Neural cell (in vitro differentiated cells): ENCODE data around the gene PROK1. TPM values are rescaled to one million over a fixed set of nuclear protein-coding genes. Genes with fewer than 3 reads are reported as not detected.
"Not testable (repeated sequence)": the region's sequence is repeated elsewhere in the genome, so short reads cannot be mapped to it uniquely, and the experiment has no call there.

Experiments
- H2AFZ ChIP-seq: fragments of 200-600, 300-800 bp; sonication (generic), shearing (Covaris generic); 2 replicates; pipeline ENCODE4 v1.6.0; 2014; ENCODE audit warnings: low read depth, mild to moderate bottlenecking, antibody characterized with exemption, low read length, moderate library complexity
- H3F3A ChIP-seq: fragments of 200-600 bp; shearing (Covaris generic); 2 replicates; pipeline ENCODE4 v1.6.1; 2016; ENCODE audit warnings: mild to moderate bottlenecking, moderate library complexity, mixed read lengths, antibody characterized with exemption, low read length; ENCODE audit not compliant: insufficient read depth, poor library complexity, severe bottlenecking
- H3K27ac ChIP-seq: fragments of 200-600, 300-800 bp; sonication (generic), shearing (Covaris generic); 2 replicates; pipeline ENCODE4 v1.5.1; 2014; ENCODE audit warnings: mild to moderate bottlenecking, low read length, moderate library complexity
- H3K27me3 ChIP-seq: fragments of 300-800, 200-600 bp; sonication (generic), shearing (Covaris generic); 2 replicates; pipeline ENCODE4 v1.6.0; 2014; ENCODE audit warnings: mild to moderate bottlenecking, low read depth, low read length, moderate library complexity; ENCODE audit not compliant: insufficient read depth
- H3K36me3 ChIP-seq: fragments of 300-800, 200-600 bp; sonication (generic), shearing (Covaris generic); 2 replicates; pipeline ENCODE4 v1.5.1; 2014; ENCODE audit warnings: mild to moderate bottlenecking, antibody characterized with exemption, low read length, moderate library complexity; ENCODE audit not compliant: insufficient read depth
- H3K4me2 ChIP-seq: fragments of 300-800, 200-600 bp; sonication (generic), shearing (Covaris generic); 2 replicates; pipeline ENCODE4 v1.6.0; 2014; ENCODE audit warnings: mild to moderate bottlenecking, low read length
- H3K4me3 ChIP-seq: fragments of 300-800, 200-600 bp; sonication (generic), shearing (Covaris generic); 2 replicates; pipeline ENCODE4 v1.5.1; 2014; ENCODE audit warnings: mild to moderate bottlenecking, low read length, moderate library complexity
- H3K79me2 ChIP-seq: fragments of 200-600 bp; shearing (Covaris generic); replicated peaks from 2 replicates; pipeline ENCODE4 v1.6.0; 2014; ENCODE audit warnings: mild to moderate bottlenecking, low read length, moderate library complexity; ENCODE audit not compliant: insufficient read depth
- H3K9ac ChIP-seq: fragments of 300-800, 200-600 bp; sonication (generic), shearing (Covaris generic); 2 replicates; pipeline ENCODE4 v1.6.1; 2016; ENCODE audit warnings: mild to moderate bottlenecking, low read length, mixed read lengths
- H3K9me2 ChIP-seq: fragments of 200-600 bp; shearing (Covaris generic); 2 replicates; pipeline ENCODE4 v1.6.1; 2016; ENCODE audit warnings: mild to moderate bottlenecking, low read length, mixed read lengths; ENCODE audit not compliant: insufficient read depth
- H3K9me3 ChIP-seq: fragments of 200-600, 300-800 bp; sonication (generic), shearing (Covaris generic); 2 replicates; pipeline ENCODE4 v1.6.1; 2016; ENCODE audit warnings: mild to moderate bottlenecking, mixed run types, low read length, moderate library complexity, mixed read lengths
- H4K20me1 ChIP-seq: fragments of 200-600 bp; shearing (Covaris generic); 2 replicates; pipeline ENCODE4 v1.6.1; 2016; ENCODE audit warnings: mild to moderate bottlenecking, mixed run types; ENCODE audit not compliant: insufficient read depth
- CTCF ChIP-seq: fragments of 450-650 bp; IDR thresholded peaks from 2 replicates; pipeline ENCODE4 v1.5.1; 2014; ENCODE audit warnings: antibody characterized with exemption, mild to moderate bottlenecking, moderate library complexity; ENCODE audit not compliant: poor library complexity, severe bottlenecking
- EP300 ChIP-seq: fragments of 450-650 bp; conservative IDR thresholded peaks from 2 replicates; pipeline ENCODE4 v1.6.1; 2014; ENCODE audit warnings: antibody characterized with exemption, mild to moderate bottlenecking, moderate library complexity; ENCODE audit not compliant: poor library complexity, severe bottlenecking
- EZH2 ChIP-seq: fragments of 200-600, 300-800 bp; shearing (Covaris generic), sonication (generic); IDR thresholded peaks from 2 replicates; pipeline ENCODE4 v1.6.1; 2014; ENCODE audit warnings: antibody characterized with exemption, low read length, borderline replicate concordance, mild to moderate bottlenecking; ENCODE audit not compliant: insufficient read depth, poor library complexity, severe bottlenecking
- MXI1 ChIP-seq: fragments of 450-650 bp; conservative IDR thresholded peaks from 2 replicates; pipeline ENCODE4 v1.6.1; 2014; ENCODE audit warnings: antibody characterized with exemption, mild to moderate bottlenecking; ENCODE audit not compliant: poor library complexity, severe bottlenecking
- POLR2AphosphoS5 ChIP-seq: IDR thresholded peaks from 2 replicates; pipeline ENCODE4 v1.6.1; 2012
- RAD21 ChIP-seq: fragments of 450-650 bp; conservative IDR thresholded peaks from 2 replicates; pipeline ENCODE4 v1.6.1; 2014; ENCODE audit warnings: antibody characterized with exemption, mild to moderate bottlenecking, moderate library complexity
- REST ChIP-seq: IDR thresholded peaks from 2 replicates; pipeline ENCODE4 v1.6.1; 2012; ENCODE audit warnings: borderline replicate concordance
- SMC3 ChIP-seq: fragments of 450-650 bp; conservative IDR thresholded peaks from 2 replicates; pipeline ENCODE4 v1.6.1; 2014; ENCODE audit warnings: antibody characterized with exemption, mild to moderate bottlenecking, moderate library complexity; ENCODE audit not compliant: poor library complexity
- TAF1 ChIP-seq: IDR thresholded peaks from 2 replicates; pipeline ENCODE4 v1.6.1; 2012; ENCODE audit warnings: low read depth
- polyA plus RNA-seq: library from polyadenylated mRNA; depleted of rRNA; stranded (reverse); fragments of >200 nt; gene quantifications from 2 replicates; pipeline ENCODE4 v1.2.3, GENCODE V29; 2014

The PROK1 gene
- polyA plus RNA-seq, 1 donor from 2014 or later = 0.54 TPM

- Histone ChIP-seq H3K4me2 (no peak overlapping the region), H3K9me3 (no peaks in the 10 kb centered on the region), H3K9me2 (no peaks in the 10 kb centered on the region), H3K27me3 (no peaks in the 10 kb centered on the region), H3K27ac (no peak overlapping the region), H3K36me3 (no peaks in the 10 kb centered on the region), H3K4me3 (no peak overlapping the region), H3F3A (no peaks in the 10 kb centered on the region), H4K20me1 (no peaks in the 10 kb centered on the region), H3K9ac (no peak overlapping the region), H3K79me2 (peaks cover 13% of the 10 kb centered on the region), H2AFZ (no peak overlapping the region)
- TF ChIP-seq POLR2AphosphoS5 = no peak
- TF ChIP-seq SMC3 = no peak
- TF ChIP-seq MXI1 = no peak
- no peak for TF ChIP-seq CTCF
- no peak for TF ChIP-seq EZH2
- TF ChIP-seq REST = no peak
- no peak for TF ChIP-seq EP300
- TF ChIP-seq RAD21 = no peak
- TF ChIP-seq TAF1 = no peak
These were observed 46.5 kb upstream of the PROK1 start for GRCh38 chr1:110404401-110404800.

GRCh38 chr1:110406407-110406806 is 44.5 kb upstream of the PROK1 start:
- H3K9me3 ChIP-seq, H2AFZ ChIP-seq, H3F3A ChIP-seq, H3K9me2 ChIP-seq, H3K27me3 ChIP-seq, H3K27ac ChIP-seq, H4K20me1 ChIP-seq, H3K9ac ChIP-seq, H3K36me3 ChIP-seq: not testable (repeated sequence)
- H3K4me2 ChIP-seq = peak overlapping the region; percentile 60
- H3K4me3 ChIP-seq = peak overlapping the region; percentile 97
- H3K79me2 ChIP-seq = peaks cover 13% of the 10 kb centered on the region
